Posterior vena cava (tissue), 2 donors: ENCODE results near the gene HDAC1. TPM values are rescaled to one million over a fixed set of nuclear protein-coding genes. Genes with fewer than 3 reads are reported as not detected.
A peak's percentile ranks its signal among the peaks of the same experiment; 100 is the strongest.
"Not testable (repeated sequence)": the region's sequence is repeated elsewhere in the genome, so short reads cannot be mapped to it uniquely, and the experiment has no call there.

Source experiments
- DNase-seq: peaks from one replicate; pipeline ENCODE4 v3.0.0-alpha.2; 2020; ENCODE audit warnings: low spot score
- intact Hi-C, 2 donors: fragments of 100-400 bp; cut with DNase I; formaldehyde crosslinking; loops; one replicate each; pipeline versions ENCODE4 v1.14.1 to v1.14.2; 2022 to 2023
- long read RNA-seq, 2 donors: library from polyadenylated mRNA; unstranded; transcript quantifications; one replicate each; pipeline ENCODE4 v2.0.0, GENCODE V29; 2020 to 2021
- total RNA-seq, 2 donors: library from RNA; stranded (reverse); fragmentation: NEBNext Ultra II Directional; extraction: Animal tissue kit (Norgen Biotek cat#: 25700); gene quantifications; one replicate each; pipeline ENCODE4 v1.2.1, GENCODE V29; 2021
- donor health status: DM: yes; HTN: yes; CAD: no.
- donor health status: DM: yes; HTN: yes; CAD: no.

Gene HDAC1
- total RNA-seq, result 10 to 100 TPM; 36.6 to 40.8 TPM
- long read RNA-seq, donor 1, transcript HDAC1-201 (14 exons, 2,124 nt), result major isoform, 14 of 18 reads
- long read RNA-seq, donor 1, partial matches to known transcripts, result 2 of 18 reads
- long read RNA-seq, donor 1, other reads (novel, unspliced or antisense), result 2 of 18 reads
- long read RNA-seq, donor 2, transcript HDAC1-201 (14 exons, 2,124 nt), result major isoform, 57 of 103 reads
- long read RNA-seq, donor 2, partial matches to known transcripts, result 39 of 103 reads
- long read RNA-seq, donor 2, other reads (novel, unspliced or antisense), result 6 of 103 reads

GRCh38 chr1:32291708-32292538 lies at the start of gene HDAC1:
Gene HDAC1, plus strand, starts transcription at chr1:32292083. Its CDS starts 87 bp downstream, at chr1:32292170.
- intact Hi-C loops, result no loop called here
- peak; percentile 97 for DNase-seq

- intact Hi-C loops, result no loop called here
- DNase-seq, result no peak
Measured at GRCh38 chr1:32242341-32242851, 49.5 kb upstream of the HDAC1 start.

GRCh38 chr1:32246888-32247273 lies 45.0 kb upstream of the HDAC1 start, which contains the start of gene FAM167B:
Gene FAM167B, plus strand, starts transcription at chr1:32247222. Its CDS starts 200 bp downstream, at chr1:32247422.
- intact Hi-C loops, result no loop called here
- peak; percentile 86 for DNase-seq

- DNase-seq, result no peak
- intact Hi-C loops, result no loop called here
Measured at GRCh38 chr1:32247452-32247851, 44.4 kb upstream of the HDAC1 start.

- DNase-seq, result peak; percentile 96
- intact Hi-C loops, result no loop called here
Measured at GRCh38 chr1:32247983-32248889, 43.6 kb upstream of the HDAC1 start.

- DNase-seq, result no peak
- intact Hi-C loops, result no loop called here
Measured at GRCh38 chr1:32249831-32250525, 41.9 kb upstream of the HDAC1 start.

GRCh38 chr1:32250893-32251716 lies 40.8 kb upstream of the HDAC1 start, which contains the start of gene LCK:
Gene LCK, plus strand, starts transcription at chr1:32251265. Its CDS starts 23,065 bp downstream, at chr1:32274330.
- DNase-seq, result no peak
- intact Hi-C loops, result no loop called here

- intact Hi-C loops, result no loop called here
- no peak for DNase-seq
Measured at GRCh38 chr1:32255072-32256071, 36.5 kb upstream of the HDAC1 start.

GRCh38 chr1:32256473-32257226 lies 35.2 kb upstream of the HDAC1 start:
- intact Hi-C loops, result no loop called here
- DNase-seq, result no peak

GRCh38 chr1:32257227-32257508 lies 34.7 kb upstream of the HDAC1 start:
- intact Hi-C loops, result no loop called here
- DNase-seq, result no peak

GRCh38 chr1:32263236-32263593 lies 28.7 kb upstream of the HDAC1 start:
- intact Hi-C loops, DNase-seq: not testable (repeated sequence)

GRCh38 chr1:32263744-32264143 lies 28.1 kb upstream of the HDAC1 start:
- intact Hi-C loops, result no loop called here
- no peak for DNase-seq

GRCh38 chr1:32265846-32266245 lies 26.0 kb upstream of the HDAC1 start:
- intact Hi-C loops, result loop anchor here in 1 of 2 donors (5.0 kb wide), 1 partner anchor 346 kb away; no protein-coding TSS in a partner anchor
- no peak for DNase-seq

- intact Hi-C loops, result loop anchor here in 1 of 2 donors (5.0 kb wide), 1 partner anchor 345 kb away; no protein-coding TSS in a partner anchor
- no peak for DNase-seq
Measured at GRCh38 chr1:32266921-32267591, 24.8 kb upstream of the HDAC1 start.

GRCh38 chr1:32269744-32270143 lies 22.1 kb upstream of the HDAC1 start:
- no peak for DNase-seq
- intact Hi-C loops, result loop anchor here in 1 of 2 donors (5.0 kb wide), 1 partner anchor 343 kb away; no protein-coding TSS in a partner anchor
